ENCODE data around the gene SLC16A12. TPM values are rescaled to one million over a fixed set of nuclear protein-coding genes. Genes with fewer than 3 reads are reported as not detected.

The SLC16A12 gene
- total and polyA plus RNA-seq, 10 of the 15 experiments (the other 5 are each of a cell fraction or from before 2014, with no cell fraction given) = not detected

DNA sequence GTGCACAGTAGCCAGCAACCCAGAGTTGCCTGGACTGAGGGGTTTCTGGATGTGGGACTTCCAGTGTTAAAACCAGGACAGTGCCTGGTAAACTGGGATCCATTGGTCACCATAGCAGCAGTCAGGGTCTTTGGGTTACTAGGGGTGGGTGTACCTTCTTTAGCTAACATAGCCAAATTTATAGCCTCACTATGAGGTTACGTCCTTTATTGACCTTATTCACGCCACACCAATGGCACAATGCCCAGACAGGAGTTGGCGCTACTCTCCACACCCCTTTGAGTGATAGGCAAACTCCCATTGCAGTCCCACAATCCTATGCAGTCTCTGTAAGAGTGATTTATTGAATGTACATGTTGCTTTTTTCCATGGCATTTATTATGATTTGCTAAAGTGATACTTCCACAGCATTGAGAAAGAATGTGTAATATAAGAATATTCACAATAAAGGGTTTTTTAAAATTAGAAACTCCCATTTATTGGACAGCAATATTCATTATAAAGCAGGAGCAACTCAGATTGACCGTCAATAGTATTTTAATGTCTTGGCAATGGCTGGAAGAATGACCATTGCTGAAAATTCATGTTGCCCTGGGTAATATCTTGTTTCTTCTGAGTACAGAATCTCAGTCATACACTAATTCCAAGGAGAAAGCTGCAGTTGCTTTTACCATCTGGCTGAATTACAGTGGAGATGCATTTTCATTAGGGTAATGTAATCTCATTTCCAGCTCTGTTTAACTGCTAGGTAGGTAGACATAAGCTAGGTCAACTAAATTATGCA lies 95.0 kb downstream of the SLC16A12 start (continued):
- TF ChIP-seq, protein P1, sequence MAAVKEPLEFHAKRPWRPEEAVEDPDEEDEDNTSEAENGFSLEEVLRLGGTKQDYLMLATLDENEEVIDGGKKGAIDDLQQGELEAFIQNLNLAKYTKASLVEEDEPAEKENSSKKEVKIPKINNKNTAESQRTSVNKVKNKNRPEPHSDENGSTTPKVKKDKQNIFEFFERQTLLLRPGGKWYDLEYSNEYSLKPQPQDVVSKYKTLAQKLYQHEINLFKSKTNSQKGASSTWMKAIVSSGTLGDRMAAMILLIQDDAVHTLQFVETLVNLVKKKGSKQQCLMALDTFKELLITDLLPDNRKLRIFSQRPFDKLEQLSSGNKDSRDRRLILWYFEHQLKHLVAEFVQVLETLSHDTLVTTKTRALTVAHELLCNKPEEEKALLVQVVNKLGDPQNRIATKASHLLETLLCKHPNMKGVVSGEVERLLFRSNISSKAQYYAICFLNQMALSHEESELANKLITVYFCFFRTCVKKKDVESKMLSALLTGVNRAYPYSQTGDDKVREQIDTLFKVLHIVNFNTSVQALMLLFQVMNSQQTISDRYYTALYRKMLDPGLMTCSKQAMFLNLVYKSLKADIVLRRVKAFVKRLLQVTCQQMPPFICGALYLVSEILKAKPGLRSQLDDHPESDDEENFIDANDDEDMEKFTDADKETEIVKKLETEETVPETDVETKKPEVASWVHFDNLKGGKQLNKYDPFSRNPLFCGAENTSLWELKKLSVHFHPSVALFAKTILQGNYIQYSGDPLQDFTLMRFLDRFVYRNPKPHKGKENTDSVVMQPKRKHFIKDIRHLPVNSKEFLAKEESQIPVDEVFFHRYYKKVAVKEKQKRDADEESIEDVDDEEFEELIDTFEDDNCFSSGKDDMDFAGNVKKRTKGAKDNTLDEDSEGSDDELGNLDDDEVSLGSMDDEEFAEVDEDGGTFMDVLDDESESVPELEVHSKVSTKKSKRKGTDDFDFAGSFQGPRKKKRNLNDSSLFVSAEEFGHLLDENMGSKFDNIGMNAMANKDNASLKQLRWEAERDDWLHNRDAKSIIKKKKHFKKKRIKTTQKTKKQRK (IDR thresholded peaks at IDR 0.05; ENCODE audit: low read depth, low read length) = no peak
- no peak for TF ChIP-seq EGR1 (IDR thresholded peaks at IDR 0.05; ENCODE audit: borderline replicate concordance in 1 of 2, low read depth in 2 of 2, low read length in 2 of 2)
- TF ChIP-seq KAT2A (conservative IDR thresholded peaks at IDR 0.05; ENCODE audit: control insufficient read depth, low read depth, low read length) = no peak
- TF ChIP-seq RUNX3 (IDR thresholded peaks at IDR 0.05; ENCODE audit: low read length) = no peak
- no peak for TF ChIP-seq POLR2A (IDR thresholded peaks at IDR 0.05; ENCODE audit: low read depth, low read length)
- no peak for TF ChIP-seq BHLHE40 (IDR thresholded peaks at IDR 0.05; ENCODE audit: borderline replicate concordance in 1 of 2, low read depth in 2 of 2, low read length in 1 of 2)

DNA sequence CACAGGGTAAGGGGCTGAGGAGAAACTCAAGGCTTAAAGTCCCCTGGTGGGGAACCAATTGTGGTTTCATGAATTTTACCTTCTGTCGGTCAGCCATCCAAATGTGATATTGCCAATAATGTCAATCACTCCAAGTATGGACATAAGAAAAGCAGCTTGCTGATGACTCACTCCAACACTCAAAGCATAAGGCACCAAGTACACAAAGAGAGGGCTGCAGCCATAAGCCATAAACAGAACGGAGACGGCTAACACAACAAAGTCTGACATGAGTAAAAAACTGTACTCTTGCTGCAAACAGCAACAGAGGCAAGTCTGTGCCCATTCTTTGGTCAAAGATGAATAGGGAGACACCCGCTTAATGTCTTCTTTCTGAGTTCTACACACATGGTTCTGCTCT lies 96.9 kb downstream of the SLC16A12 start:
- no peak overlapping the region for H2AFZ ChIP-seq (ENCODE audit: control insufficient read depth, low read depth, low read length)
- no TSS peak for BruUV-seq (replicated peaks)
- 56% methylated on average over 4 of the region's 4 CpGs for WGBS (ENCODE audit: insufficient coverage, insufficient replicate concordance, low lambda C conversion rate, missing lambda C conversion rate)
- POLR2A ChIA-PET = no interaction called here
- no peaks in the 10 kb centered on the region for H4K20me1 ChIP-seq (ENCODE audit: control insufficient read depth, insufficient read depth)
- H3K4me2 ChIP-seq (ENCODE audit: control insufficient read depth, insufficient read depth) = no peak overlapping the region
- no peaks in the 10 kb centered on the region for H3K36me3 ChIP-seq (ENCODE audit: control insufficient read depth in 2 of 2, insufficient read depth in 2 of 2, low read length in 1 of 2)
- RAD21 ChIA-PET (ENCODE audit: unreplicated experiment) = no interaction called here
- SMC1A ChIA-PET (ENCODE audit: uncharacterized antibody, unreplicated experiment) = no interaction called here
- H3K27me3 ChIP-seq (replicated peaks in 1 of 2; ENCODE audit: control insufficient read depth in 2 of 2, insufficient read depth in 2 of 2, low read length in 1 of 2) = 0 out of 4 replicates have a peak, but pooled peaks cover 0 to 3% of the 10 kb centered on the region in 2 experiments
- H3K4me3 ChIP-seq = no peak overlapping the region
- H3K9me3 ChIP-seq (replicated peaks; ENCODE audit: control insufficient read depth, insufficient read depth, low read length) = no peaks in the 10 kb centered on the region
- FAIRE-seq (no peak), DNase-seq (ENCODE audit: low read depth, low spot score) (no peak), ATAC-seq (no peak)
- H3K9ac ChIP-seq (ENCODE audit: control insufficient read depth, insufficient read depth, low read length) = no peak overlapping the region
- H3K79me2 ChIP-seq (ENCODE audit: control insufficient read depth, insufficient read depth, low read length) = no peaks in the 10 kb centered on the region
- intact Hi-C loops (cut with micrococcal nuclease; ENCODE audit: unreplicated experiment) (no loop called here), in situ Hi-C loops (cut with MboI) (no loop called here)
- CTCF ChIA-PET = interaction anchor here (1.0 kb wide), 1 partner anchor 19 kb away, joined by 3 read pairs; no protein-coding TSS in a partner anchor
- no peak overlapping the region for H3K27ac ChIP-seq (ENCODE audit: control insufficient read depth, insufficient read depth)
- no peaks in the 10 kb centered on the region for H3K4me1 ChIP-seq (ENCODE audit: control insufficient read depth, insufficient read depth, low read length)
- TF ChIP-seq, protein P2, sequence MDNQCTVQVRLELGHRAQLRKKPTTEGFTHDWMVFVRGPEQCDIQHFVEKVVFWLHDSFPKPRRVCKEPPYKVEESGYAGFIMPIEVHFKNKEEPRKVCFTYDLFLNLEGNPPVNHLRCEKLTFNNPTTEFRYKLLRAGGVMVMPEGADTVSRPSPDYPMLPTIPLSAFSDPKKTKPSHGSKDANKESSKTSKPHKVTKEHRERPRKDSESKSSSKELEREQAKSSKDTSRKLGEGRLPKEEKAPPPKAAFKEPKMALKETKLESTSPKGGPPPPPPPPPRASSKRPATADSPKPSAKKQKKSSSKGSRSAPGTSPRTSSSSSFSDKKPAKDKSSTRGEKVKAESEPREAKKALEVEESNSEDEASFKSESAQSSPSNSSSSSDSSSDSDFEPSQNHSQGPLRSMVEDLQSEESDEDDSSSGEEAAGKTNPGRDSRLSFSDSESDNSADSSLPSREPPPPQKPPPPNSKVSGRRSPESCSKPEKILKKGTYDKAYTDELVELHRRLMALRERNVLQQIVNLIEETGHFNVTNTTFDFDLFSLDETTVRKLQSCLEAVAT (IDR thresholded peaks at IDR 0.05) = no peak
- TF ChIP-seq GATAD2B (conservative IDR thresholded peaks at IDR 0.05; ENCODE audit: low read depth) (no peak), RAD21 (IDR thresholded peaks at IDR 0.05; ENCODE audit: insufficient read depth, low read depth, low read length) (no peak), WRNIP1 (IDR thresholded peaks at IDR 0.05; ENCODE audit: borderline replicate concordance, low read depth, low read length) (no peak), ZBED1 (IDR thresholded peaks at IDR 0.05; ENCODE audit: borderline replicate concordance) (no peak), MTA2 (IDR thresholded peaks at IDR 0.05; ENCODE audit: low read depth) (no peak), EED (IDR thresholded peaks at IDR 0.05; ENCODE audit: low read depth) (no peak)
- TF ChIP-seq, protein P3, sequence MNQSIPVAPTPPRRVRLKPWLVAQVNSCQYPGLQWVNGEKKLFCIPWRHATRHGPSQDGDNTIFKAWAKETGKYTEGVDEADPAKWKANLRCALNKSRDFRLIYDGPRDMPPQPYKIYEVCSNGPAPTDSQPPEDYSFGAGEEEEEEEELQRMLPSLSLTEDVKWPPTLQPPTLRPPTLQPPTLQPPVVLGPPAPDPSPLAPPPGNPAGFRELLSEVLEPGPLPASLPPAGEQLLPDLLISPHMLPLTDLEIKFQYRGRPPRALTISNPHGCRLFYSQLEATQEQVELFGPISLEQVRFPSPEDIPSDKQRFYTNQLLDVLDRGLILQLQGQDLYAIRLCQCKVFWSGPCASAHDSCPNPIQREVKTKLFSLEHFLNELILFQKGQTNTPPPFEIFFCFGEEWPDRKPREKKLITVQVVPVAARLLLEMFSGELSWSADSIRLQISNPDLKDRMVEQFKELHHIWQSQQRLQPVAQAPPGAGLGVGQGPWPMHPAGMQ (IDR thresholded peaks at IDR 0.05; ENCODE audit: borderline replicate concordance) = no peak
- TF ChIP-seq, protein P4, sequence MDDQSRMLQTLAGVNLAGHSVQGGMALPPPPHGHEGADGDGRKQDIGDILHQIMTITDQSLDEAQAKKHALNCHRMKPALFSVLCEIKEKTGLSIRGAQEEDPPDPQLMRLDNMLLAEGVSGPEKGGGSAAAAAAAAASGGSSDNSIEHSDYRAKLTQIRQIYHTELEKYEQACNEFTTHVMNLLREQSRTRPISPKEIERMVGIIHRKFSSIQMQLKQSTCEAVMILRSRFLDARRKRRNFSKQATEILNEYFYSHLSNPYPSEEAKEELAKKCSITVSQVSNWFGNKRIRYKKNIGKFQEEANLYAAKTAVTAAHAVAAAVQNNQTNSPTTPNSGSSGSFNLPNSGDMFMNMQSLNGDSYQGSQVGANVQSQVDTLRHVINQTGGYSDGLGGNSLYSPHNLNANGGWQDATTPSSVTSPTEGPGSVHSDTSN (IDR thresholded peaks at IDR 0.05; ENCODE audit: insufficient replicate concordance, low read depth, low read length) = no peak
